Retina (tissue), 1 donor: ENCODE data around the gene THBS1.

Experiments used
- DNase-seq: peaks from one replicate; pipeline ENCODE4 v3.0.0-alpha.2; 2016

THBS1 gene

GRCh38 chr15:39589815-39590644, 9.2 kb downstream of the THBS1 start:
- DNase-seq = no peak

DNA sequence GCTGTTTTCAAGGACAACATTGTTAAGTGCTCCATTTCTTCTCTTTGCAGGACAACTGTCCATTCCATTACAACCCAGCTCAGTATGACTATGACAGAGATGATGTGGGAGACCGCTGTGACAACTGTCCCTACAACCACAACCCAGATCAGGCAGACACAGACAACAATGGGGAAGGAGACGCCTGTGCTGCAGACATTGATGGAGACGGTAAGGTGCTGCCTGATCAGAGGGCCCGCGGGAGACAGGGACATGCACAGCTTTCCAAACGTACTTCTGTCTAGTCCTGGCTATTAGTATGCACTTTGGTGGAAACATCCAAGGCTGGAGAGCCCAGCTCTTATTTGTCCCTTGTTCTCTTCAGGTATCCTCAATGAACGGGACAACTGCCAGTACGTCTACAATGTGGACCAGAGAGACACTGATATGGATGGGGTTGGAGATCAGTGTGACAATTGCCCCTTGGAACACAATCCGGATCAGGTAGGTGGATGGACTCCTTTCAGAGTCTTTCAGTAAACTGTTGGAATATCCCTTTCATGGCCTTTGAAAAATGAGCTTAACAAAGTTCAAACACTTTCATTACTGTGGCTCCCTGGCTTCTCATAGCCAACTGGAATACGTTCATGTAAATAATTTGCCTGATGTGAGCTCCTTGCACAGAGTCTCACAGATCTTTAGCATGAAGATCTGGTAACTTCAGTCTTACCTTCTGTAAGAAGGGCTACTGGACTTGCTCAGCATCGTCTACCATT, 10.4 kb downstream of the THBS1 start:
- no peak for DNase-seq

- no peak for DNase-seq
Measured at GRCh38 chr15:39591896-39592315, 11.0 kb downstream of the THBS1 start.

GRCh38 chr15:39592500-39592899, 11.6 kb downstream of the THBS1 start:
- DNase-seq = no peak

- DNase-seq = no peak
Measured at GRCh38 chr15:39593071-39593655, 12.3 kb downstream of the THBS1 start.

DNA sequence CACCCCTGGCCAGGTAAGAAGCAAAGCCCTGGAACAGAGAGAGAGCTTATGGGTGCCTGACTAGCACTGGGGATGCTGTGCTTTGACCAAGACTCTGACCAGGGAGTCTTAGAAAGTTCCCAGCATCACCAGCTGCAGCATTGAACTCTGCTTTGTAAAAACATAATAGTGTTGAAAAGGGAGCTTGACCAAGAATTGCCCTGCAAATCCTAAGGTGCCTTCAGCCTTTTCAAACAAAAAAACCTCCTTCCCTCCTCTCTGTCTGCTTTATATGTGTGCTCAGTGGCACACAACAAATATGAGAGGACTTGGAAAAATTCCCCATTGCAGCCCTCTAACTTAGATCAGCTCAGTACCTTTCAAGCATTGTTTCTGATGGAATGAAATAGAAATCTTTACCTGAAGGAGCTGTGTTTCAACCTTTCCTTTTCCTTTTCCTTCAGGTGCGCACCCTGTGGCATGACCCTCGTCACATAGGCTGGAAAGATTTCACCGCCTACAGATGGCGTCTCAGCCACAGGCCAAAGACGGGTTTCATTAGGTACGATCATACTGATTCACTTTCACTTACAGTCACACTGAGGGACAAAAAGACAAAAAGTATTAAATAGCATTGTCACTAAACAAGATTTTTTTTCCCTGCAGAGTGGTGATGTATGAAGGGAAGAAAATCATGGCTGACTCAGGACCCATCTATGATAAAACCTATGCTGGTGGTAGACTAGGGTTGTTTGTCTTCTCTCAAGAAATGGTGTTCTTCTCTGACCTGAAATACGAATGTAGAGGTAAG, 13.0 kb downstream of the THBS1 start:
- DNase-seq = no peak

- no peak for DNase-seq
Measured at GRCh38 chr15:39594446-39595337, 13.8 kb downstream of the THBS1 start.

GRCh38 chr15:39595338-39596221, 14.7 kb downstream of the THBS1 start:
- no peak for DNase-seq

DNA sequence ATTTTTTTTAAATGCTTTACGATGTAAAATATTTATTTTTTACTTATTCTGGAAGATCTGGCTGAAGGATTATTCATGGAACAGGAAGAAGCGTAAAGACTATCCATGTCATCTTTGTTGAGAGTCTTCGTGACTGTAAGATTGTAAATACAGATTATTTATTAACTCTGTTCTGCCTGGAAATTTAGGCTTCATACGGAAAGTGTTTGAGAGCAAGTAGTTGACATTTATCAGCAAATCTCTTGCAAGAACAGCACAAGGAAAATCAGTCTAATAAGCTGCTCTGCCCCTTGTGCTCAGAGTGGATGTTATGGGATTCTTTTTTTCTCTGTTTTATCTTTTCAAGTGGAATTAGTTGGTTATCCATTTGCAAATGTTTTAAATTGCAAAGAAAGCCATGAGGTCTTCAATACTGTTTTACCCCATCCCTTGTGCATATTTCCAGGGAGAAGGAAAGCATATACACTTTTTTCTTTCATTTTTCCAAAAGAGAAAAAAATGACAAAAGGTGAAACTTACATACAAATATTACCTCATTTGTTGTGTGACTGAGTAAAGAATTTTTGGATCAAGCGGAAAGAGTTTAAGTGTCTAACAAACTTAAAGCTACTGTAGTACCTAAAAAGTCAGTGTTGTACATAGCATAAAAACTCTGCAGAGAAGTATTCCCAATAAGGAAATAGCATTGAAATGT, 15.6 kb downstream of the THBS1 start:
- no peak for DNase-seq

GRCh38 chr15:39597336-39597735, 16.5 kb downstream of the THBS1 start:
- no peak for DNase-seq

DNA sequence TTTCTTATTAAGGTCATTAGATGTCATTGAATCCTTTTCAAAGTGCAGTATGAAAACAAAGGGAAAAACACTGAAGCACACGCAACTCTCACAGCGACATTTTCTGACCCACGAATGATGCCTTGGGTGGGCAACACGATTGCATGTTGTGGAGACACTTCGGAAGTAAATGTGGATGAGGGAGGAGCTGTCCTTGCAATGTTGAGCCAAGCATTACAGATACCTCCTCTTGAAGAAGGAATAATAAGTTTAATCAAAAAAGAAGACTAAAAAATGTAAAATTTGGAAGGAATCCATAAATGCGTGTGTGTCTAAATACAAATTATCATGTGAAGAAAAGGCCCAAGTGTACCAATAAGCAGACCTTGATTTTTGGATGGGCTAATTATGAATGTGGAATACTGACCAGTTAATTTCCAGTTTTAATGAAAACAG, 16.9 kb downstream of the THBS1 start:
- DNase-seq = no peak

- DNase-seq = no peak
Measured at GRCh38 chr15:39598186-39598850, 17.4 kb downstream of the THBS1 start.

- DNase-seq = no peak
Measured at GRCh38 chr15:39598958-39599845, 18.3 kb downstream of the THBS1 start.

GRCh38 chr15:39599871-39600270, 19.0 kb downstream of the THBS1 start:
- no peak for DNase-seq

- no peak for DNase-seq
Measured at GRCh38 chr15:39602143-39602542, 21.3 kb downstream of the THBS1 start.

DNA sequence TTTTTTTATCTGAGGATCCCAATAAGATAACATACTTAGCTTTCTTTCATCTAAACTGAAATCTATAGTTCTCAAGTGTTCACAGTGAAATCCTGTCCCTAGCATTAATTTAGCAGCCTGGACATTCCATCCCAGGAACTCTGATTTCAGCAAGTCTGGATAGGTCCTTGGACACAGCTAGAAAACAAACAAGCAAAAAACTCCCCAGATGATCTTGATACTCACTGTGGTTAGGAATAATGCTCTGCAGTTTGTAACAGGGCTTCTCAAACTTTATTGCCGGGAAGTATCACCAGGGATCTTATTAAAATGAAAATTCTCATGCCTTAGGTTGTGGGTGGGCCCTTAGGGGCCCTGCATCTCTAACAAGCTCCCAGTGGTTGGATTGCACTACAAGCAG, 24.3 kb downstream of the THBS1 start:
- DNase-seq = no peak

DNA sequence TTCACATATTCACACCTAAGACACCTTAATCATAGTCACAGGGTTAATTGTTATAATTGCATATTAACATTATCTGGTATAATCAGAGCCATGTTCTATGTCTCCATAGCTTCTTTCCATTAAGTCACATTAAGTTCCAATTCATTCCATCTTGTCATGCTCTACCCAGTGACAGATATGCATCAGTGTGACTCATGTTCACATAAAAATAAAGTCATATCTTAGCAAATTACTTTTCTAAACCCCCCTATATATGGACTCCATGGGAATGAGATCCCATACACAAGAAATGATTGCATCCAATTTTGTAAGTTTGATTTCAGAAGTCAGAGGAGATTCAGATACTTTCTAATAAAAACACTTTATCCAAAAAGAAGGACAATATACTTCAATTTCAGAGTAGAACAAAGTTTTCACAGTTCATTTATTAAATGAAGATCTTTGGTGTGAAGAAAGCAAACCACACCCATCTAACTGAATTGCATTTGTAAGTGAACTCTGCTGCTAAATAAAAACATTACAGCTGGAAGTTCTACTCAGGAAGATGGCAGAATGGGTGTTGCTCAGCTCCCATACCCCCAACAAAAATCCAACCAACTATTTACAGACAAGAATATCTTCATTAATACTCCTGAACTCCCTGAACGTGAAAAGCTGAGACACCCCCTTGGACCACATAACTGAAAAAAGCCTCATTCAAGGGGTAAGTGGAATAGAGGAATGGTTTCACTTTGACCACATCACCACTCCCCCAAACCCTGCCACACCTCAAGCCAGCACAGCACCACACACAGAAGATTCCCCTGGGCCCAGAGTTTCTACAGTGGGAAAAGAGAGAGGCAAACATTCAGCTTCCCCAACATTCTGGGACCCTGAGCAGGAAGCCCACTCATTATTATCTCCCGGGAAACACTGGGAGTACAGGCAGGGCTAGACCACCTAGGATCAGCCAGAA, 27.6 kb downstream of the THBS1 start:
- no peak for DNase-seq
